Activated CD4-positive, alpha-beta T cell treated with anti-CD3 and anti-CD28 coated beads for 1 hour (primary cell): ENCODE data around the gene TPRN.

ENCODE experiments used
- DNase-seq: peaks from one replicate; pipeline ENCODE4 v3.0.0-alpha.2; 2020

The TPRN gene

GRCh38 chr9:137170486-137171148 is 29.9 kb downstream of the TPRN start:
- DNase-seq, result no peak

- DNase-seq, result no peak
Measured at GRCh38 chr9:137169896-137170358, 30.6 kb downstream of the TPRN start, which contains the start of gene LRRC26. Gene LRRC26 (minus strand): TSS chr9:137170051. CDS start chr9:137169943, 108 bp downstream.

GRCh38 chr9:137168904-137169856 is 31.4 kb downstream of the TPRN start:
- DNase-seq, result no peak

GRCh38 chr9:137168573-137168903 is 32.0 kb downstream of the TPRN start:
- no peak for DNase-seq

GRCh38 chr9:137167747-137168572 is 32.6 kb downstream of the TPRN start:
- DNase-seq, result no peak

GRCh38 chr9:137167277-137167746 is 33.2 kb downstream of the TPRN start:
- DNase-seq, result no peak

GRCh38 chr9:137166380-137167229 is 33.9 kb downstream of the TPRN start:
- DNase-seq, result no peak

GRCh38 chr9:137165250-137165836 is 35.2 kb downstream of the TPRN start:
- no peak for DNase-seq

GRCh38 chr9:137164370-137165249 is 35.9 kb downstream of the TPRN start:
- DNase-seq, result no peak

GRCh38 chr9:137163805-137164204 is 36.7 kb downstream of the TPRN start:
- DNase-seq, result no peak

- DNase-seq, result no peak
Measured at GRCh38 chr9:137163365-137163715, 37.2 kb downstream of the TPRN start.

- DNase-seq, result no peak
Measured at GRCh38 chr9:137162505-137163364, 37.8 kb downstream of the TPRN start.

GRCh38 chr9:137161558-137162486 is 38.7 kb downstream of the TPRN start:
- no peak for DNase-seq

GRCh38 chr9:137160716-137161557 is 39.6 kb downstream of the TPRN start:
- no peak for DNase-seq

- DNase-seq, result no peak
Measured at GRCh38 chr9:137160054-137160425, 40.5 kb downstream of the TPRN start.

GRCh38 chr9:137159105-137160053 is 41.2 kb downstream of the TPRN start:
- DNase-seq, result no peak
